ENCODE measurements around the gene PRKCE.

Gene PRKCE
- total RNA-seq: 19.6 to 30.9 (median 23.9) reads per million in 4 experiments

- peak; percentile 25 for DNase-seq
These were observed at the start of gene PRKCE for GRCh38 chr2:45651415-45652089. TSS of gene PRKCE (plus strand) at chr2:45651675.

DNA sequence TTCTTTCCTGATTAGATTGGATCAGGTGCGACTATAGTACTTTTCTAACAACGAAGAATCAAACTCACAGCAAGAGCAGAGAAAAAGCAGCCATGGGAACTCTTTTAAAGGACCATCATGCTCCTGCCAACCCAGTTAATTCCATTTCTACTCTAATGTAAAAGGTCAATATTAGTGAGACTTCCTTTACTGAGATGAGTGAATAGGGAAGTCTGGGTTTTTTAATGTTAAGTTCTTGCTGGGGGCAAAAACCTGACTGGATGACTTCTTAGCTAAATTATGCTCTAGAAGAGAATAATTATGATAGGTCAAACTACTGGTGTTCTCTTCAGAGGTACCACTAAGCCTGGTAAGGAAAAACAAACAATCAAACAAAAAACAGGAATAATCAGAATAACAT, 48.9 kb upstream of the PRKCE start:
- no peak for DNase-seq

- DNase-seq: no peak
These were observed 46.4 kb upstream of the PRKCE start for GRCh38 chr2:45605116-45605515.

GRCh38 chr2:45606796-45607195, 44.7 kb upstream of the PRKCE start:
- DNase-seq: no peak

GRCh38 chr2:45607701-45608100, 43.8 kb upstream of the PRKCE start:
- no peak for DNase-seq

DNA sequence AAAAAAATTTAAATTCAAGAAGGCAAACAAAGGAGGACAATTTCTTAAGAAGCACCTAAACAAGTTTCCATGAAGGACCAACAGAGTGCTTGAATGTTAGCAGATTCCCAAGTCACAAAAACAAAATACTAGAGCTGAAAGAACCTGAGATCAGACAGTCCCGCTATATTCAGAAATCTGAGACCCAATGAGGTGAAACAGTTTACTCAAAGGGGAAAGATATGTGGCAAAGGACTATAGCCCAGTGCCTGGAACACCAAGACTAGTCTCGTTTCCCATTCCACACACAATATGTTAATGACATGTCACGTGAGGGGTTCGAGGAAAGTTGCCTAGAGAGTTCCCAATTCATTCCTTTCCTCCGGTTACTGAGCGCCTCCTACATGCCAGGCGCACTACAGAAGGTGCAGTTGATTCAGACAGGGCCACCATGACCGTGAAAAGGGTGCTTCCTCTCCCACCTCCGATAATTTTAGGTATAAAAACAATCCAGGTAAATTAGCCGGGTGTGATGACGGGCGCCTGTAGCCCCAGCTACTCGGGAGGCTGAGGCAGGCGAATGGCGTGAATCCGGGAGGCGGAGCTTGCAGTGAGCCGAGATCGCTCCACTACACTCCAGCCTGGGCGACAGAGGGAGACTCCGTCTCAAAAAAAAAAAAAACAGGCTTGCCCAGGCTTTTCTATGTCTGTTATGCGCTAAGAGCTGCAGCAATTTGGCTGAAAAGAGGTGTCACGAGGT, 41.0 kb upstream of the PRKCE start:
- DNase-seq: peak; percentile 38

GRCh38 chr2:45611020-45611859, 40.2 kb upstream of the PRKCE start, which contains the start of gene SRBD1:
TSS of gene SRBD1 (minus strand) at chr2:45611267. CDS start at chr2:45605441, 5,826 bp downstream.
- peak; percentile 78 for DNase-seq

GRCh38 chr2:45612285-45612684, 39.2 kb upstream of the PRKCE start:
- no peak for DNase-seq

DNA sequence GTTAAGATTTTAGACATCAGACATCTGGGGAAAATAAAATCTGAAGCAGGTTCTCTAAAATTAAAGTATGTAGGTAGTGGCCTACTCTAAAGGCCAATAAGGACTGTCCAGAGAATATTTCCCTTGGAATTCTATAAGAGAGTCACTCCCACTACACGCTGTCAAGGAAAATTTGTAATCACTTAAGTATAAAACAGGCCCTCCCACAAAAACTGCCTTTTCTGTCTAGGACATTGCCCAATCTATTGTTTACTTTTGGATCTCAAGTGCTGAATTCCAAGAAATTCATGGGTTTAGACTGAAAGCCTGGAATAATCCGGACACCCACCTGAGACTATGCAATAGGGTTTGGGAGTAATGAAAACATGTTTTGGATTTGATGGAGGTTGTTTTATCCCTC, 38.7 kb upstream of the PRKCE start:
- DNase-seq: no peak

DNA sequence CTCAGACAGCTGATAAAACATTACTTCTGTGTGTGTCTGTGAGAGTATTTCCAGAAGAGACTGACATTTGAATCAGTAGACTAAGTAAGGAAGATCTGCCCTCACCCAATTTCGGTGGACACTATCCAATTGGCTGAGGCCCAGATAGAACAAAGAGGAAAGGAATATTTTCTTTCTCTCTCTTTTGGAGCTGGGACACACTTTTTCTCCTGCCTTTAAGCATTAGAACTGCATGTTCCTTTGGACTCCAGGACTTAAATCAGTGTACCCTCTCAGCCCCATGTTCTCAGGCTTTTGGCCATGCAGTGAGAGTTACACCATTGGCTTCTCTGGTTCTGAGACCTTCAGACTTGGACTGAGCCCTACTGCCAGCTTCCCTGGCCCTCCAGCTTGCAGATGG, 37.1 kb upstream of the PRKCE start:
- DNase-seq: no peak

DNA sequence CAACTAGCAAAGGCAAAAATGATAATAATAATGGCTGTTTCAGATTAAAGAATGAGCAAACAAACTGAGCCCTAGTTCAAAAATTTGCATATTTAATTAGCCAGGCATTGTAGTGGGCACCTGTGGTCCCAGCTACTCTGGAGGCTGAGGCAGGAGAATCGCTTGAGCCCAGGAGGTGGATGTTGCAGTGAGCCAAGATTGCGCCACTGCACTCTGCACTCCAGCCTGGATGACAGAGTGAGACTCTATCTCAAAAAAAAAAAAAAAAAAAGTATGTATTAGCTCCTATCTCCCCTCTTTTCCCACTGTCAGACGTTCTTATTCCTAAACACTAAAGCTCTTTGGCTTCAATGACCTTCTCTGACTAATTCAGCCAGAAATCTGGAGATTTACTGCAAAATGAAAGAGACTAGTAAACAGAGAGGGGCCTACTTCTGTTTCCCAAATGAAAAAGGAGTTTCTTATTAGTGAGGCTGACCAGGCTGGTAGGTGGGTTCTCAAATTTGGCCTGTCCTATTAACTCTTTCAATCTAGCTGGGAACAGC, 36.5 kb upstream of the PRKCE start:
- no peak for DNase-seq

- no peak for DNase-seq
These were observed 34.6 kb upstream of the PRKCE start for GRCh38 chr2:45616658-45617411.

DNA sequence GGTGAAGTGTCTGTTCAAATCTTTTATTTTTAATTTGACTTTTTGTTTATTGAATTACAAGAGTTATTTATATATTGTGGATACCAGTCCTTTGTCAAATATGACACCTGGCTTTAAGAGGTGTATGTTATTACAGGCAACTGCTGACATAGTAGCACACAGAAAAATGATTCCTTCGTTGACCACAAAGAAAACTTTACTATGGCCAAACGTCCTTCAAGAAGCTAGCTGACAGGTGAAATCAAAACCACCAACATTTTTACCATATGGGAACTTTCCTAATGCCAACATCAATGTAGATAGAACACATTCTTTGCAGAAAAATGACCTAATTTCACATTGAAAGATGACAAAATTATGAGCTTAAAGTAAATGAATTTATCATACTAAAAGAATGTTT, 34.0 kb upstream of the PRKCE start:
- DNase-seq: no peak

DNA sequence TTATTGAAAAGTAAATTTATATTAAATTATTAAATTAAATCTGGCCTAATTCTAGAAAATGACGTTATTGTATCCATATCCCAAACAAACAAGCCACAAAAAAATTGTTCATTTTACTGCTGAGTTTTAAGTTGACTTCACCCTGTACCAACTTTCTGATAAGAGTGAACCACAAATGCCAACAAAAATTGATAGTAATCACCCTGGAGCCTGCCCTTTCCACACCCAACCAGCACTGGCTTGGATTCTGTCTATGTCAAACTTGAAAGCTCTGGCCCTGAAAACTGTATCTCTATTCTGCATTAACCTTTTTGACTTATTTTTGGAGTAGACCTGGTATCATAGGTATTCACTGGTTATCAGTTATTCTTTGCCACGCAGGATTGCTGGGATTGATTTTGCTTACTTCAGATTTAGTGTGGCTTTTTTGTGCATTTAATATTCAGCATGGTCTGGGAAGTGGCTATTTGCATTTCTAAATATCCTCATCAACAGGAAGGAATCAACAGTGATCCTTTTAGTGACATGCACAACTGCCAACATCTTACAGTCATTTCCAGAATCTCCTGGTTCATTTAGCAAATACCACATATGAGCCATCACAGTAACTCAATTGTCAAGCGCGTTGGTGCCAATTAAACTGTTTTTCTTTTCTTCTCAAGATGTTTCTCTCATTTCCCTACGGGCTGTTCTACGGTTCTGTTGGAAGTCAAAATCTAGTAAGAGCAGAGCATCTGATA, 29.0 kb upstream of the PRKCE start:
- DNase-seq: no peak

DNA sequence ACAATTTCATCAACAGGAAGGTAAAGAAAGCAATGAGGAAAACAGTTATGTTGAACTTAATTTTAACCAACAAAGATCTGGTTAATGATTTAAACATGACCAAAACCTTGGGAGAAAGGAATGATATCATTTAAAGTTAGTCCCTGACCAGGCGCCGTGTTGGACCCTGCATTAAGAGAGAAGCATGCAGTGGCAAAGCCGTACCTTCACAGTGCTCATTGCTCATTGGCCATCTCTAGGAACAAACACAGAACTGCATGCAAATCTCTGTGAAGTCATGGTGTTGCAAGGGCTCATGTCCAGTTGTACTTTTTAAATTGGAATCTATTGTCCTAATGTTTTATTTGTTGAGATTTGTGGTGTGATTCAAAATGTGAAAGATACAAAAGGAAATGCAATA, 28.4 kb upstream of the PRKCE start:
- no peak for DNase-seq

GRCh38 chr2:45625824-45626223, 25.7 kb upstream of the PRKCE start:
- no peak for DNase-seq

GRCh38 chr2:45626387-45627221, 24.9 kb upstream of the PRKCE start:
- no peak for DNase-seq

DNA sequence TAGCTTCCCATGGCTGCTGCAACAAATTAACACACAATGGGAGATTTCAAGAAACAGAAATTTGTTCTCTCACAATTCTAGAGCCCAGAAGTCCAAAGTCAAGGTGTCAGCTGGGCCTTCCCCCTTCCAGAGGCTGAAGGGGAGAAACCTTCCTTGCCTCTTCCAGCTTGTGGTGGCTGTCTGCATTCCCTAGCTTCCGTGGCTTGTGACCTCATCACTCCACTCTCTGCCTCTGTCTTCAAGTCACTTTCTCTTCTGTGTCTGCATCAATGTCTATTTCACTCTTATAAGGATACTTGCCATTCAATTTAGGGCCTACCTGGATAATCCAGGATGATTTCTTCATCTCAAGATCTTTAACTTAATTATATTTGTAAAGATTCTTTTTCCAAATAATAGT, 23.6 kb upstream of the PRKCE start:
- DNase-seq: no peak

DNA sequence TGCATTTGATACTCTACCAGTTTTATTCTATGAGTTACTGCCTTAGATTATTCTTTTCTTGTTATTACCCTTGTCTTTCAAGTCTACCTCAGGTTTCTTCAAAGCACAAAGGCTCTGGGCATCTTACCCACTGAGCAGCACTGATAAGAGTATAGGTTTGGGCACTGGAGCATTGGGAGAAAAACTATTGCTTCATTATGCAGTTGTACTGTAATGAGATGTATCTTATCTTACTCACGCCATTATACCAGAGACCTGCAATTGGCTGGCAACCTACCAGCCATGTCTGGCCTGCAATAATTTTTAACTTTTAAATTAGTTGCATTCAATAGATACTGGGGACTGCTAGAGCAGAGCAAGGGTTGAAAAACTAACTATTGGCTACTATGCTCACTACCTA, 21.5 kb upstream of the PRKCE start:
- no peak for DNase-seq

- DNase-seq: no peak
These were observed 20.2 kb upstream of the PRKCE start for GRCh38 chr2:45631319-45631718.

DNA sequence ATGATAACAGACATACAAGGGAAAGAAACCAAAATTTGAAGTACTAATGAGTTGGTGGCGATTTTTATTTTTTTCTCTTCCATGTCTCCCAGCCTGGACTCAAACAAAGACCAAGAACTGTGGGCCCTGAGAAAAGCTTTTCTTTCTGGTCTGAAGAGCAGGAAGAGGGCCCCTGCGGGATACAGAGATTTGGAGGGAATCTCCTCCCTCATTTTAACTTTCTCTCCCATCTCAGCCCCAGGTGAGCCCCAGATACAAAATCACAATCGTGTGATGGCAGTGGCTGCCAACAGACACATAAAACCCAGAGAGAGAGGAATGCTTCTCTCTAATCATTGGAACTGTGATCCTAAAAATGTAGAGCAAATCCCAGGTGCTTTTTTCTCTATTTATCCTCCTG, 19.5 kb upstream of the PRKCE start:
- DNase-seq: no peak
